GM12865 (cell line): ENCODE measurements around the gene RPS6KA2.

ENCODE experiments used
- DNase-seq: peaks from one replicate; pipeline ENCODE4 v3.0.0; 2010; ENCODE audit warnings: low read depth
- H3K4me3 ChIP-seq: 2 replicates; pipeline ENCODE4 v1.5.1; 2011; ENCODE audit warnings: mild to moderate bottlenecking, low read depth, low read length, control low read depth
- TF ChIP-seq, protein P1 (sequence below): IDR thresholded peaks from 2 replicates; pipeline ENCODE4 v1.5.1; 2011; ENCODE audit warnings: low read length, control low read depth, low read depth, inconsistent platforms; ENCODE audit not compliant: insufficient read depth; ENCODE audit errors: missing control alignments

The RPS6KA2 gene

DNA sequence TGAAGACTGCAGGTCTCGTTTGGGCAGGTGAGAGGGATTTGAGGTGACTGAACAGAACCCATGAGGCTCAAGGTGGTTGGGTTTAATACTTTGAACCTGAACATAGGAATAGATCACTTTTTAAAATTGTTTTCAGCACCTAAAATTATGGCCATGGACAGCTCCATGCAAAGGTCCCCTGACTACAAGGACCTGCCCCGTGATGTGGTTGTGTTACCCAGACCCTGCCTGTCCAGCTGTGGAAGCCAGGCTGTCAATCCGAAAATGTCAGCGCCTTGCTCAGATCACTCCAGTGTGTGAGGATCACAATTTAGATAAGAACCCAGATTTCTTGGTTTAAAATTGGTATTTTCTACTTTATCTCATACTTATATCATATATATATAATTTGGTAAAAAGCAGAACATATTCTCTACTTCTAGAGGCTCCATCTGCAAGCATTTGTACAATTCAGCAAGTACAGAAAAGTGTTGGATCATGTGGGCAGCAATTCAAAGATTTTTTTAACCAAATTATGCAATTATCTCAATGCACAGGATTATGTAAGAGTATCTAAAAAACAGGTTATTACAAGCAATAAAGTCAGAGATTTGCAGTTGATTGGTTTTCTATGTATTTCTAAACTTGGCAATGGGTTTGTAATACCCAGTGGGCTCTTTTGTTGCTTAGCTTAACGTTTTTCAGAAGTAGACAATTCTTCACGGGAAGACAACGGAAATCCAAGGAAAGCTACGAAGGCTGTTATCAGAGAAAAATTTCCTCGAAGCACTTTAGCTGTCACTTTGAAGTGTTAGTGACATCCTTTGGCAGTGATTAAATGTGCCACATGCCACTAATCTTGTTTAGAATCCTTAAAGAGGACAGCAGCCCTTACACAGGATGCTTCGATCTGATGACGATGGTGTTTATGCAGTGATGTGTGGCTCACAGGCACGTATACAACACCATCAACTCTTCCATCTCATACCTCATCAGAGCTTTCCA, 24.1 kb upstream of the RPS6KA2 start:
- no peak for DNase-seq
- TF ChIP-seq, protein P1, sequence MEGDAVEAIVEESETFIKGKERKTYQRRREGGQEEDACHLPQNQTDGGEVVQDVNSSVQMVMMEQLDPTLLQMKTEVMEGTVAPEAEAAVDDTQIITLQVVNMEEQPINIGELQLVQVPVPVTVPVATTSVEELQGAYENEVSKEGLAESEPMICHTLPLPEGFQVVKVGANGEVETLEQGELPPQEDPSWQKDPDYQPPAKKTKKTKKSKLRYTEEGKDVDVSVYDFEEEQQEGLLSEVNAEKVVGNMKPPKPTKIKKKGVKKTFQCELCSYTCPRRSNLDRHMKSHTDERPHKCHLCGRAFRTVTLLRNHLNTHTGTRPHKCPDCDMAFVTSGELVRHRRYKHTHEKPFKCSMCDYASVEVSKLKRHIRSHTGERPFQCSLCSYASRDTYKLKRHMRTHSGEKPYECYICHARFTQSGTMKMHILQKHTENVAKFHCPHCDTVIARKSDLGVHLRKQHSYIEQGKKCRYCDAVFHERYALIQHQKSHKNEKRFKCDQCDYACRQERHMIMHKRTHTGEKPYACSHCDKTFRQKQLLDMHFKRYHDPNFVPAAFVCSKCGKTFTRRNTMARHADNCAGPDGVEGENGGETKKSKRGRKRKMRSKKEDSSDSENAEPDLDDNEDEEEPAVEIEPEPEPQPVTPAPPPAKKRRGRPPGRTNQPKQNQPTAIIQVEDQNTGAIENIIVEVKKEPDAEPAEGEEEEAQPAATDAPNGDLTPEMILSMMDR, result no peak

DNA sequence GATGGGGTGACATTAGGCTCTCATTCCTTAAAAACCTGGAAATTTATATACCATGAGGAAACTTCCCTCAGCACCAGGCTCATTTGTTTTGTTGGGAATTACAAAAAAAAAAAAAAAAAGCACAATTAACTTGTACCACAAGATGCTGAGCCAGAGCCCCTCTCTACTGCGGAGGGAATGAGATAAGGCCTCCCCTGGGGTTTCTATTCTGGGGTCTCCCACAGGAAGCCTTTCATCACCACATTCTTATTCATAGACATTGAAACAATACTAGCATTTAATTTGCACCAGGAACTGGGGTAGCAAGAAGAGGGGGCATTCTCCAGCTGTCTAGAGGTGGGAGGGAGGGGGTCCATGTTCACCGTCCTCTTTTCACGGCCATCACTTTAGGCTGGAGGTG, 23.0 kb upstream of the RPS6KA2 start:
- no peak for DNase-seq
- H3K4me3 ChIP-seq, result no peak overlapping the region
- TF ChIP-seq, protein P1, result no peak

More for the DNA sequence above, 24.1 kb upstream of the RPS6KA2 start:
- no peak overlapping the region for H3K4me3 ChIP-seq

DNA sequence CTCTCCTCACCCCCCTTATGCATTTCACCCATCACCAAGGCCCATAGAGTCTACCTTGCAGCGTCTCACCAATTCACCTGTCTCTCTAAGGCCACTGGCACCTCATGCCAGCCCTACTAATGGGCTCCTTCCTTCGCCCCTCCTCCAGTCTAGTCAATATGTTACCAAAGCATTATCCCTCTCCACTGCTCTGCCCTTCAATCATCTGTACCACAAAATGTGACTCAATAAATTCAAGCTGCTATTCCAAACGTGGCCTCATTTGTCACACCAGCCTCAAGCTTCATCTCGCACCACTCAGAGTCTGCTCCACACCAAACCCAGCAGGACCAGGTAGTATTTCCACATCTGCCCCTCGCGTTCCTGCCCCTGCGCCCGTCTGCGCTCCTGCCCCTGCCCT, 21.8 kb upstream of the RPS6KA2 start:
- DNase-seq, result no peak
- H3K4me3 ChIP-seq, result no peak overlapping the region
- TF ChIP-seq, protein P1, result no peak

DNA sequence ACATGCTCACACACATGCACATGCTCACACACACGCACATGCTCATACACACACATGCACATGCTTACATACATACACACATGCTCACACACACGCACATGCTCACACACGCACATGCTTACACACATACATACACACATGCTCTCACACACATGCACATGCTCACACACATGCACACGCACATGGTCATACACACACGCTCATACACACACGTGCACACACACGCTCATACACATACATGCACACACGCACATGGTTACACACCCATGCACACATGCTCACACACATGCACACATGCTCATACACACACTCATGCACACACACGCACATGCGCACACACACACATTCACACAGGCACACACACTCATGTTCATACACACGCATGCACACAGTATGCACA, 20.8 kb upstream of the RPS6KA2 start:
- H3K4me3 ChIP-seq, result no peak overlapping the region
- no peak for DNase-seq
- TF ChIP-seq, protein P1, result no peak

DNA sequence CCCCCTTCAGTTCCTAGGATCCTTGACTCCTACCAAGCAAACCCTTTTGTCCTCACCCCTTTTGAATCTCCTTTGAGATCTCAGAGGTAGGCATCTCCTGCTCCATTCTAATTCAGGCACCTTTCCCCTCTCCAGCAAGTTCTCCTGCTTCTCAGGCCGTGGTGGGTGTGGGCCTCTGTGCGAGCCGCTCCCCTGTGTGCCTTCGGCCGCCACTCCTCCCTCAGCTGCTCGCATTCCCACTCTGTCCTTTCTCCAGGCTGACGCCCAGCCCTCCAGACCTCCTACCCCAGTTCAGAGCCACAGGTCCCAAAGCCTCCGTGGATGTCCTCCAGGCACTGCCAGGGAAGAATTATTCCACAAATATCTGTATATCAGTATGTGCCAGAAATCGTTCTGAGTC, 19.7 kb upstream of the RPS6KA2 start:
- no peak for DNase-seq
- no peak overlapping the region for H3K4me3 ChIP-seq
- TF ChIP-seq, protein P1, result no peak

DNA sequence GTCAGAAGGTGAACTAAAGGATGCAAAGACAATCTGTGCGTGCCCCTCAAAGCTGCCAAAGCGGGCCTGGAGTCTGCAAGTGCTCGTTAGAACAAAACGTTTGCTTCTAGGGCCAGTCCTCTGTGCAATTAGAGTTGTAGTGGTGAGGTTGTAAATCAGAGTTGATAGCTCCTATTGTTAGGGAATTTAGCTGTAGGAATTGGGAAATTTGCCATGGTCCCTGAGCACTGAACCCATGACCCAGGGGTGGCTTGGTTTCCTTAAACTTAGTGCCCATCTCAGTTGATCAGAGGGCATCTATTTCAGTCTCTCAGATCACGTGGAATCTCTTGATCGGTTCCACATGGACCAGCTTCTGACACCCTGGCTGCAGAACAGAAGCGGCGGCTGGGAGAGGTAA, 18.8 kb upstream of the RPS6KA2 start:
- TF ChIP-seq, protein P1, result no peak
- H3K4me3 ChIP-seq, result no peak overlapping the region
- DNase-seq, result no peak
